ENCODE measurements around the gene RNF180.

RNF180 gene

GRCh38 chr5:64165500-64166200, at the start of gene RNF180:
Gene RNF180, plus strand, starts transcription at chr5:64165843. Its CDS starts 34,965 bp downstream, at chr5:64200808.
- no peak for DNase-seq

- DNase-seq: no peak
Measured at GRCh38 chr5:64125521-64125920, 40.1 kb upstream of the RNF180 start.

DNA sequence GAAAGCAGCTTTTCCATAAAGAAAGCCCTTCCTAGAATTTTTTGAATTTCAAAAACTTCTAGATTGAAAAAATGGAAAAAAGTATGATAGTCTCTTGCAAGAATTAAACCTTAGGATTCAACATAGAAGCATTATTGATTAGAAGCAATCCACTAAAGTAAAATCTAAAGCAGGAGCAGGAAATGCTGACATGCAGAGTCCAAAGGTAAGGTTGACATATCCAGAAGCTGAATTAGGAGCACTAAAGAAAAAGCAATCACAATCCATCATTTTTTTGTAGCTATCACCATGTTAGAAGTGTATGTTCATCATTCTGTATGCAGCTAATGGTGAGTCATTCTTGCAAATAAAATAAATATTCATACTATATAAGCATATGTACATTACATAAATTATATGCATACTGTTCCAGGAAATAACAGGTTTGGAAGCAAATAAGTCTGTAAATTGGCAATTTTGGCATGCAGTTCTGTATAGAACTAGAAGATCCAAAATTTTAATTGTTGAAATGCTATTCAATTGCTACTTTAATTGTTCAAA, 39.4 kb upstream of the RNF180 start:
- DNase-seq: no peak

DNA sequence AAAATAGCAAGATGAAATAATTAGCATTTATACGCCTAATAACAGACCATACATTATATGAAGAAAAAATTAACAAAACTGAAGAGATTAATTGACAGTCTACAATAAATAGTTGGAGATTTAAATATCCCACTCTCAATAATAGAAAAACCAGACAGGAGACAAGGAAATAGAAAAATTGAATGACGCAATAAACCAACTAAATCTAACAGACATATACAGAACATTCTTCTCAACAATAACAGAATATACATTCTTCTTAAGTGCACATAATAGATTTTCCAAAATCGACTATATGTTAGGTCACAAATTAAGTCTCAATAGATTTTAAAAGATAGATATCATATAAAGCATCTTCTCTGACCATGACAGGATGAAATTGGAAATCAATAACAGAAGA, 25.6 kb upstream of the RNF180 start:
- DNase-seq: no peak

GRCh38 chr5:64144425-64145215, 21.0 kb upstream of the RNF180 start:
- no peak for DNase-seq

- DNase-seq: no peak
Measured at GRCh38 chr5:64145216-64145895, 20.3 kb upstream of the RNF180 start.

GRCh38 chr5:64147379-64147778, 18.3 kb upstream of the RNF180 start:
- DNase-seq: no peak

- DNase-seq: no peak
Measured at GRCh38 chr5:64147849-64148441, 17.7 kb upstream of the RNF180 start.

DNA sequence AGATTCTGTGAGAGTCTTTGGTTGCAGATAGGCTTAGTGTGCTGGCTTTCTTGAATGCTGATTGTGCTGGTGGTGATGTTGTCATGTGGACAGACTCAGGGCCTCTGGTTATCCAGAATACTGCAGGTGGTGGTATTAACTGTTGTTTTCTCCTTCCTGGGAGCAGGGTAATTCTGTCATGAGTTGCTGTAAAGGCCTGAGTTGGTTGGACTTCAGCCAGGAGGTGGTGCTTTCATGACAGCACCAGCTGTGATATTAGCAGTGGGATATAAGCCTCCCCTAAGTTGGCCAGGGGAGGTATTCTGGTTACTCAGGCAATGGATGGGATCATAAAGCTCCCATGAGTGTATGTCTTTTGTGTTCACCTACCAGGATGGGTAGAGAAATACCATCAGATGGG, 16.4 kb upstream of the RNF180 start:
- no peak for DNase-seq

GRCh38 chr5:64149857-64150521, 15.7 kb upstream of the RNF180 start:
- DNase-seq: no peak

GRCh38 chr5:64156261-64156660, 9.4 kb upstream of the RNF180 start:
- no peak for DNase-seq

DNA sequence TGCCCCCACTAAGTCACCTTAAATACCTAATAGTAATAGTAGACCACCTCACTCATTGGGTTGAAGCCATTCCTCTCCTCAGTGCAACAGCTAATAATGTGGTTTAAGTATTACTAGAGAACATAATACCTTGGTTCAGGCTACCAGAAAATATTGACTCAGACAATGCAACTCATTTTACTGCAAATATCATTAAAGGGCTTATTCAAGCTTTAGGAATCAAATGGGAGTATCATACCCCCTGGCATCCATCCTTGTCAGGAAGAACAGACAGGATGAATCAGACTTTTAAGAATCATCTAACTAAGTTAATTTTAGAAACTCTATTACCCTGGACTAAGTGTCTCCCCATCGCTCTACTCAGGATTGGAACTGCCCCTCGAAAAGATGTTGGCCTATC, 6.8 kb upstream of the RNF180 start:
- no peak for DNase-seq

GRCh38 chr5:64160201-64160600, 5.4 kb upstream of the RNF180 start:
- no peak for DNase-seq

- no peak for DNase-seq
Measured at GRCh38 chr5:64161420-64161819, 4.2 kb upstream of the RNF180 start.

DNA sequence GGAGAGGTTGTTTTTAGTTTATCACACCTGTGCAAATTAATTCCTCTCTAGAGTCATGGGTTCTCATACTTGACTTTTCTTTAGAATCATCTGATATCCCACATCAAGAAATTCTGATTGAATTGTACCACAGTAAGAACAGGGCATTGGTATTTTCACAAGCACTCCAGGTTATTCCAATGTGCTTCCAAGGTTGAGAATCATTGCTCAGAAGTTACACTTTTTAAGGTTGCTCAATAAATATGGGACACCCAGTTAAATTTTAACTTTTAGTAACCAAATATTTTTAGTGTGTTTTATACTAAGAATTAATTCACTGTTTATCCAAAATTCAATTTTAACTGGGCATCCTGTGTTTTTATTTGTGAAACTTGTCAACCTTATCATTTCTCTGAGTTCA, 2.5 kb upstream of the RNF180 start:
- no peak for DNase-seq

- no peak for DNase-seq
Measured at GRCh38 chr5:64163746-64164145, 1.9 kb upstream of the RNF180 start.

- no peak for DNase-seq
Measured at GRCh38 chr5:64164166-64164565, 1.5 kb upstream of the RNF180 start.

DNA sequence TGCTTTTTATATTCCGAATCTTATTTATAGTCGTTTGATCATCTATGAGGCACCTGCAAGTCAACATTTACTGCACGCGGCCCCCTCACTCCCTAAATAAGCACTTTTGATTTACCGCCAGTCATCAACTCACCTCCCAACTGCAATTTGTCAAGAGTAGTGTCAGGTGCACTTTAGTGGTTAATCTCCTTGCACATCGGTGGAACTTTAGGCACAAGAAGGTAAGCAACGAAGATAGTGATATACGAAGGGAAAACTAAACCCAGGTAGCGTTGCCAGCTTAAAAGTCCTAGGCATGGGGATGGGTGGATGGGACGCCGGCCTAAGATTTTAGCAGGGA, 513 bp upstream of the RNF180 start:
- DNase-seq: no peak

DNA sequence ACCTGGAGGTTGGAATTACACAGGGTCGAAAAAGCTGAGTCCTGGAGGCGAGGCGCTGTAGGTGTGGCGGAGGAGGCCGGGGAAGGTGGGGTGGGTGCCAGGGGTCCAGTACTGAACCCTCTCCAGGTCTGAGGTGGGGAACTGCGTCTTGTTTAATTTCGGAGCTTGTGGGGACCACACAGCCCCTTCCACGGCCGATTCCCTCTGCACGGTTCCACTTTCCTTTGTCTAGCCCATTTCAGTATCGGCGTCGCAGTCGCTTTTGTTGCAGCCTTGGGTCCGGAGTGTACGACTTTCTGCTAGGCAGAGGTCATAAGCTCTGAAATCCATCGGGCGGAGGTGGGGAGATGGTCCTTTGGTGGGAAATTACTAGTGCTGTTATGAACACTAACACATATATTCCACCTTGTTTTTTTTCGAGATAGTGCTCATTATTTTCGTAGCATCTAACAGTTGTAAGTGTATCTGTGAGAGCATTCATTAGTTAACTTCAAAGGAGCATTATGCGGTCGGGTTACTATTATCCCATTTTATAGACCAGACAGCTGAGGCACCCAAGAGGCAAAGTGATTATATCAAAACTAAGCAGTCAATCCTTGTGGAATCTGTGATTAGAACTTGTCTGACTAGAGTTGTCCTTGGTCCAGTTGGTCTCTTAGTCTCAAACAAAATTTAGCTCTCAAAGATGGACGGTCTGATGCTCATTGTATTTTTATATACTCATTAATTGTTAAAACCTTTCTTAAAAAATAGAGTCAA, 737 bp downstream of the RNF180 start:
- no peak for DNase-seq

- DNase-seq: no peak
Measured at GRCh38 chr5:64176301-64176700, 10.7 kb downstream of the RNF180 start.

- DNase-seq: no peak
Measured at GRCh38 chr5:64180661-64181343, 15.2 kb downstream of the RNF180 start.

Measured in activated gamma-delta T cell treated with Interleukin-2 at 50 U/mL for 16 hours (primary cell).